Thyroid gland (tissue), 4 donors: Measurements from ENCODE around the gene TEDC1. TPM values are rescaled to one million over a fixed set of nuclear protein-coding genes. Genes with fewer than 3 reads are reported as not detected.

ENCODE experiments used
- DNase-seq, 2 donors: peaks; one replicate each; pipeline ENCODE4 v3.0.0-alpha.2; 2019
- H3K27ac ChIP-seq, 3 donors: fragments of 200-600 bp; sonication (generic); 1 replicate in 2 of 3; 2 replicates in 1 of 3; pipeline ENCODE4 v1.5.1; 2016 to 2019; ENCODE audit warnings: mild to moderate bottlenecking in 1 of 3, moderate library complexity in 1 of 3
- H3K27me3 ChIP-seq: fragments of 200-600 bp; sonication (generic); one replicate; pipeline ENCODE4 v1.5.1; 2019
- H3K36me3 ChIP-seq, 2 donors: fragments of 200-600 bp; sonication (generic); one replicate each; pipeline ENCODE4 v1.5.1; 2016 to 2019
- H3K4me1 ChIP-seq, 2 donors: fragments of 200-600 bp; sonication (generic); one replicate each; pipeline ENCODE4 v1.5.1; 2017 to 2019
- H3K4me3 ChIP-seq, 3 donors: fragments of 200-600 bp; sonication (generic); replicated peaks in 1 of 3; 1 replicate in 2 of 3; 2 replicates in 1 of 3; pipeline ENCODE4 v1.5.1; 2016; ENCODE audit warnings: mild to moderate bottlenecking in 1 of 3
- H3K9me3 ChIP-seq: fragments of 200-600 bp; sonication (generic); one replicate; pipeline ENCODE4 v1.5.1; 2017
- POLR2A ChIP-seq, 2 donors: fragments of 450-650 bp; IDR thresholded peaks; one replicate each; pipeline ENCODE4 v1.6.1; 2017; ENCODE audit warnings: antibody characterized with exemption in 2 of 2, mild to moderate bottlenecking in 2 of 2, moderate library complexity in 1 of 2
- WGBS, 2 donors: methylation state at CpG; one replicate each; pipeline ENCODE4 v1.1.5; 2017; 5-methylcytosine and 5-hydroxymethylcytosine counted together
- intact Hi-C: fragments of 100-400 bp; cut with DNase I; formaldehyde crosslinking; loops from one replicate; pipeline ENCODE4 v1.15.1; 2023
- total RNA-seq, 4 donors: library from RNA; depleted of rRNA; stranded (reverse); fragments of >200 nt; gene quantifications; one replicate each; pipeline ENCODE4 v1.2.3, GENCODE V29; 2016
- TF ChIP-seq, protein P1 (sequence below), 6 experiments: fragments of 200-600 bp in 3 of 6; fragments of 450-650 bp in 3 of 6; sonication (generic) in 3 of 6; IDR thresholded peaks; one replicate each; pipeline ENCODE4 v1.5.1; 2016 to 2019; ENCODE audit warnings: antibody characterized with exemption in 6 of 6, mild to moderate bottlenecking in 2 of 6, inconsistent platforms in 1 of 6, moderate library complexity in 1 of 6

The TEDC1 gene
- total RNA-seq, 4 donors from 2014 or later: 3.4 to 13.9 (median 8.5) TPM

DNA sequence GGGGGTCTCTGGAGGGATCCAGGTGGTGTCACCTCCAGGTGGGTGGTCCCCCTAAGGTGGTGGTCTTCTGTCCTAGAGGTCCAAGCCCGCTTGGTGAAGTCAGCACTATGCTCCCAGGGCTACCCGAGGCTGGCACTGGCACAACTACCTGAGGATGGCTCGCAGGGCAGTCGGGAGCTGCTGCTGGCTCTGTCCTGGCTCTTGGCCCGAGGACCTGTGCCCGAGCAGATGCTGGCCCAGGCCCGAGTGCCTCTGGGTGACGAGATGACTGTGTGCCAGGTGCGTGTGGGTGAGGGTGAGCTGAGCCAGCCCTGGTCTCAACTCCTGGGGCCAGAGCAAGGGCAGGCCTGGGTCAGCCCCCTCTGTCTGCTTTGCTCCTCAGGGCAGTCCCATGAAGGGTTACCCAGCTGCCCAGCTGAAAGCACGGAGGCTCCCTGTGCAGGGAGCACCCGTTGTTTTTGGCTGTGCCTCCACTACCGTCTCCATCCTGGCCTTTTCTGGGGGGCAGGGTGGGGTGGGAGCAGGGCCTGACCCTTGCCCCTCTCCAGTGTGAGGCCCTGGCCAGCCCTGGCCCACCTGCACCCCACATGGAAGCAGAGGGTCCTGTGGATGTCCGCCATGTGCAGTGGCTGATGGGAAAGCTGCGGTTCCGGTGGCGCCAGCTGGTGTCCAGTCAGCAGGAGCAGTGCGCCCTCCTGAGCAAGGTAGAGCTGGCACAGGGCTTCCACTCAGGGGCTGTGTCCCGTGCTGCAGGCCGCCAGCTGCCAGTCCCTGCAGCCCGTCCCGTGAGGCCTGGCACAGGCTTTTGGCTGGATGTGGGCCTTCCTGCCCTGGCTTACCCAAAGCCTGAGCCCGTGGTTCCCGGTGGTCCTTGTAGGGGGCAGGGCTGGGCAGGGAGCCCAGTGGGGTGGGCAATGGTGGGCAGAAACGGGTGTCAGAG lies 1.3 kb downstream of the TEDC1 start:
- no peak overlapping the region for H3K27ac ChIP-seq
- WGBS, 2 donors: 78 to 85% methylated on average over 7 to 17 of the region's 24 CpGs
- no peak overlapping the region for H3K4me3 ChIP-seq
- H3K36me3 ChIP-seq: no peaks in the 10 kb centered on the region
- no peaks in the 10 kb centered on the region for H3K9me3 ChIP-seq
- no peak for DNase-seq
- peaks cover 27 to 29% of the 10 kb centered on the region in 2 donors for H3K4me1 ChIP-seq
- intact Hi-C loops: loop anchor here (5.0 kb wide), 2 partner anchors 45 to 180 kb away; partner anchors contain the start of gene PACS2
- no peaks in the 10 kb centered on the region for H3K27me3 ChIP-seq
- no peak for TF ChIP-seq POLR2A (IDR thresholded peaks at IDR 0.05)
- TF ChIP-seq, protein P1, sequence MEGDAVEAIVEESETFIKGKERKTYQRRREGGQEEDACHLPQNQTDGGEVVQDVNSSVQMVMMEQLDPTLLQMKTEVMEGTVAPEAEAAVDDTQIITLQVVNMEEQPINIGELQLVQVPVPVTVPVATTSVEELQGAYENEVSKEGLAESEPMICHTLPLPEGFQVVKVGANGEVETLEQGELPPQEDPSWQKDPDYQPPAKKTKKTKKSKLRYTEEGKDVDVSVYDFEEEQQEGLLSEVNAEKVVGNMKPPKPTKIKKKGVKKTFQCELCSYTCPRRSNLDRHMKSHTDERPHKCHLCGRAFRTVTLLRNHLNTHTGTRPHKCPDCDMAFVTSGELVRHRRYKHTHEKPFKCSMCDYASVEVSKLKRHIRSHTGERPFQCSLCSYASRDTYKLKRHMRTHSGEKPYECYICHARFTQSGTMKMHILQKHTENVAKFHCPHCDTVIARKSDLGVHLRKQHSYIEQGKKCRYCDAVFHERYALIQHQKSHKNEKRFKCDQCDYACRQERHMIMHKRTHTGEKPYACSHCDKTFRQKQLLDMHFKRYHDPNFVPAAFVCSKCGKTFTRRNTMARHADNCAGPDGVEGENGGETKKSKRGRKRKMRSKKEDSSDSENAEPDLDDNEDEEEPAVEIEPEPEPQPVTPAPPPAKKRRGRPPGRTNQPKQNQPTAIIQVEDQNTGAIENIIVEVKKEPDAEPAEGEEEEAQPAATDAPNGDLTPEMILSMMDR (IDR thresholded peaks at IDR 0.05): no peak

DNA sequence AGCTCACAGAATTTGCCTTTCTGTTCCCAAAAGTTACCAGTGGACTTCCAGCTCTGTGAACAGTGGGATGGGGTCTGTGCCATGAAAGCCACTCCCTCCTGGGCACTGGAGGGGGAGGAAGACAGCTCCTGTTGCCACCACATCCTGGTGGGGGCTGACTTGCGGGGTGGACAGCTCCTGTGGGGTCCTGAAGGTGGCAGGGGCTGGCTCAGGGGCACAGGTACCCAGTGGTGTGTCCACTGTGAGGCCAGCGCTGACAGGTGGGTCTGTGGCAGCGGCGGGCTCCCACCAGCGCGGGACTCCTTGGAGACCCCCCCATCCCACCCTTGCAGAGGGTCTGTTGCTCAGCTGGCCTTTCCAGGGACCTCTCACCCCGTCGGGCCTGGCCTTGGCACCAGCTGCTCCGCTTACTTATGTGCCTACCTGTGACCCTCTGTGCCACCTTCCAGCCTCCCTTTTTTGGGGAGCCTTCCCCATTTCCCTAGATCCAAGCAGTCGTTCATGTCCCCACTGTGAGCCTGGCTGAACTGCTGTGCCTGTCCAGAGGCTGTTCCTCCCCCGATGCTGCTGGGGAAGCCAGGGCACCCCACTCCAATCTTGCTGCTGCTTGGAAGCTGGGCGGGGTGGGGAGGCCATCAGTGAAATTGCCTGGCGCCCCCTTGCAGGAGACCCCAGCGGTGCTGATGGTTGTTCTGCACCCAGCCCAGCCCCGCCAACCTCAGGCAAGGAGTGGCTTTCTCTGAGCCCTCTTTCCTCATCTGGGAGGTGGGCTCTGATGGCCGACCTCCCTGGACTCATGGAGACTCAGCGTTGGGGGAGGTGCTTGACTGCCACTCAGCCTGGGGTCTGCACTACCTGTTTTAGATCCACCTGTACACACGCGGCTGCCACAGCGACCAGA lies 2.2 kb downstream of the TEDC1 start:
- no peak overlapping the region for H3K4me3 ChIP-seq
- DNase-seq: no peak
- H3K9me3 ChIP-seq: no peaks in the 10 kb centered on the region
- TF ChIP-seq, protein P1 (IDR thresholded peaks at IDR 0.05): no peak
- no peak for TF ChIP-seq POLR2A (IDR thresholded peaks at IDR 0.05)
- 87% methylated on average over 14 to 16 of the region's 20 CpGs for WGBS, 2 donors
- H3K27me3 ChIP-seq: no peaks in the 10 kb centered on the region
- H3K27ac ChIP-seq: no peak overlapping the region
- peaks cover 19 to 20% of the 10 kb centered on the region in 2 donors for H3K4me1 ChIP-seq
- intact Hi-C loops: loop anchor here (5.0 kb wide), 2 partner anchors 46 to 181 kb away; partner anchors contain the start of gene PACS2
- H3K36me3 ChIP-seq: no peaks in the 10 kb centered on the region

DNA sequence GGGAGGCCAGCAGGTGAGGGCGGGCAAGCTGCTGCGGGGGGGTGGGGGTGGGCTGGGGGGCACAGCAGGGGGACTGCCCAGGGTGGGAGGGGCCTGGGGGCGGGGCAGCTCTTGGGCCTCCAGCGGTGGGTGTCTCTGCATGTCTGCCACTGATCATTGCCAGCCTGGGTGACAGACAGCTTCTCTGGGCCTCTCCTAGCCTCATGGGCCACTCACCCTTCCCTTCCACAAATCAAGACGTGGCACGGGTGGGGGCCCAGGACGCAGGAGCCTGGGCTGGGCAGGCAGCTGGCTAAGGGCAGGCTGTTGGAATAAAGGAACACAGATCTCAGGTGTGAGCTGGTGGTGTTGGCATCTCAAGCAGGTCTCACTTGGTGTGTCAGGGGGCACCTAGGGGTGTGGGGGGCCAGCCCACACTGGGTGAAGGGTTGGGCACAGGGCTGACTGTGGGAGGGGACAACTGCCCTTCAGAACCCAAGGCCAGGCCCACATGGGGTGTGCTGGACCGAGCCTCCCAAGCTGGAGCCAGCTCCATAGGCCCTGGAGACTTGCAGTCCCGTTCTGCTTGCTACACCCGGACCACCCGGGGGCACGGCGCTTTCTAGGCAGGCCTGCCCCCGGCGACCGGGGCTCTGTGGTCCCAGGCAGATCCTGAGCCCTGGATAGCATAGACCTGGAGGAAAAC lies 3.0 kb downstream of the TEDC1 start:
- WGBS, 2 donors: 71 to 96% methylated on average over 1 to 13 of the region's 16 CpGs
- DNase-seq: no peak
- Histone ChIP-seq H3K27ac (no peak overlapping the region), H3K27me3 (no peaks in the 10 kb centered on the region), H3K36me3 (no peaks in the 10 kb centered on the region), H3K4me3 (no peak overlapping the region), H3K9me3 (no peaks in the 10 kb centered on the region), H3K4me1 (peaks cover 11 to 16% of the 10 kb centered on the region in 2 donors)
- no peak for TF ChIP-seq POLR2A (IDR thresholded peaks at IDR 0.05)
- TF ChIP-seq, protein P1 (IDR thresholded peaks at IDR 0.05): no peak
- intact Hi-C loops: loop anchor here (5.0 kb wide), 2 partner anchors 47 to 182 kb away; partner anchors contain the start of gene PACS2

DNA sequence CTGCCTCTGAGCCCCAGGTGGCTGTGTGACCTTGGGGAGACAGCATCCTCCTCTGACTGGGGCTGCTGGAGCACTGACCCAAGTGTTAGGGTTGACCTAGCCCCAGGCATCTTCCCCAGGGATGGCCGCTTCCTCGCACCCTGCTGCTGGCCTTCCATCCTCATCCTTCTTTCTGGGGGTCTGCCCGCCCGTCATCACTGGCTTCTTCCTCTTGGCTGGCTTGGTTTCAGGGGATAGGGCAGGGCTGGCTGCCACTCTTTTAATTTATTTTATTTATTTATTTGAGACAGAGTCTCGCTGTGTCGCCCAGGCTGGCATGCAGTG lies 3.5 kb downstream of the TEDC1 start:
- Histone ChIP-seq H3K27me3 (no peaks in the 10 kb centered on the region), H3K9me3 (no peaks in the 10 kb centered on the region), H3K27ac (no peak overlapping the region), H3K4me3 (no peak overlapping the region), H3K4me1 (peaks cover 6 to 11% of the 10 kb centered on the region in 2 donors), H3K36me3 (no peaks in the 10 kb centered on the region)
- whole genome bisulfite sequencing, 2 donors: 97 to 98% methylated on average over 6 of the region's 6 CpGs
- intact Hi-C loops: loop anchor here (5.0 kb wide), 2 partner anchors 47 to 182 kb away; partner anchors contain the start of gene PACS2
- TF ChIP-seq POLR2A (IDR thresholded peaks at IDR 0.05): no peak
- TF ChIP-seq, protein P1 (IDR thresholded peaks at IDR 0.05): no peak
- DNase-seq: no peak
